AG20443 (cell line): ENCODE measurements around the gene ATG4D.

Experiments used
- DNase-seq: peaks from one replicate; pipeline ENCODE4 v3.0.0; 2012; ENCODE audit warnings: low spot score, mixed read lengths

The ATG4D gene

DNA sequence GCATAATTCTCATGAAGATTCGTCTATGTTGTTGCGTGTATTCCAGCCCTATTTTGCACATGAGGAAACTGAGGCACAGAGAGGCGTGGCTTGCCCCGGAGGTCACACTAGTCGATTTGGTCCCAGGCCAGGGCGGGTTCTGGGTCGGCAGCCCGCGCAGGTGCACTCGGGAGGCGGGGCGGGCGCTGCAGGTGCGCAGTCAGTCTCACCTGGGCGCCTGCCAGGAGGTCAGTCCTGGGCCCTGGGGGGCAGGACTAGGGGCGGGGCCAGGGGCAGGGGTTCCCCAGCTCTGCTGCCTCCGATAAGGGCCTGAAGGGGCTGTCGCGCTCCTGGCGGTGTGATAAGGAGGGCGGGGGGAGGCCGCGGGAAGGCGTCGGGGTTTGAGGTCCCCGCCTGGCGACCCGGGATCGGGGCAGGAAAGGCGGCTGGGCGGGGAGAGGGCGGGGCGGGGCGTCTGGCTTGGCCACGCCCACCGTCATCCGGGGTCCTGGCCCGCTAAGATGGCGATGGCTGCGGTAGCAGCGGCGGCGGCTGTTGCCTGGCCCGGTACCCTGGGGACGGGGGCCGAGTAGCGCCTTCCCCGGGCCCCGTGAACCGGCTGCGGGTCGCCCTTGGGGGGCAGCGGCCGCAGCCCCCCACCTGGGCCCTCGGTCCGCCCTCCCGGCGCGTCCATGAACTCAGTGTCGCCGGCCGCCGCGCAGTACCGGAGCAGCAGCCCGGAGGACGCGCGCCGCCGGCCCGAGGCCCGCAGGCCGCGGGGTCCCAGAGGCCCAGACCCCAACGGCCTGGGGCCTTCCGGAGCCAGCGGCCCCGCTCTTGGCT is at the start of gene ATG4D:
Gene ATG4D (plus strand): TSS at position 485 of the 822 bp plus-strand sequence. CDS start 187 bp downstream, at position 672.
- peak; percentile 99 for DNase-seq

DNA sequence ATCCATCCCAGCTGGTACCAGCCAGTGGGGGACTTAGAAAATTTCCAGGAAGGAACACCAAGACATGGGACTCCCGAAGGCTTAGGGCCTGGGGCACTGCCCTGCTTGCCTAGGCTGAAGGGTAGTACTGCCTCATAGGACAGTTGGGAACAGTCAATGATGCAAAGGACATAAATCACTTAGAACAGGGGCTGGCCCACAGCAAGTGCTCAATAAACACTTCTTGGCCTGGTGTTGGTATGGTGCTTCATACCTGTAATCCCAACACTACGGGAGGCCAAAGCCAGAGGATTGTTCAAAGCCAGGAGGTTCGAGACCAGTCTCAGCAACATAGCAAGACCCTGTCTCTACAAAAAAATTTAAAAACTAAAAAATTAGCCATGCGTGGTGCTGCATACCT is 46.3 kb upstream of the ATG4D start:
- DNase-seq = no peak

DNA sequence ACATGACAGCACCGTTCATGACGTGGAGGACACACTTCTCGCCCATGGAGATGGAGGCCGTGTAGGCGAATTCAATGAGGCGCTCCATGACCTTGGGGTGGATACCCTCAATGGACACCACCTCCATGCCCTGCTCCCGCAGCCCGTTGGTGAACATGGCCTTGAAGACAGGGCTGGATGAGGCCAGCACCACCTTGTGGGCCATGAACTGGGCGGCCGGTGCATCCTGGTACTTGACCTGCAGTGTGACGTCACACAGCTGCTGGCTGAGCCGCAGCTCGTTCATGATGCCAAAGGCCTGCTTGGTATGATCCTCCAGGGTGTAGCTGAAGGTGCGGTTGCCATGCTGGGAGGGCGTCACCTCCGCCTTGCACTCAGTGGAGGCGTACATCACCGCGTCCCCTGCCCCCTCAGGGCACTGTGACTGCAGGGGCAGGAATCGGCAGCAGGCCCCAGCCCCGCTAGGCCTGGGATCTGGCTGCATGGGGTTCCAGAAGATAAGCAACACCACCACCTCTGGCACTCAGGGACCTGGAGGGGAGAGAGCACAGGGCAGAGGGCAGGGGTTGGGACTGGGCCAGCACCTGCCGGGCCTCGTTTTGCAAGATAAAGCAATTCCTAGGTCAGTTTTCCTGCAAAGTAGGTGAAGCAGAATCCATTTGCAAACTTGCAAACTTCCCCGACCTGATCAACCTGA is 44.0 kb upstream of the ATG4D start:
- peak; percentile 3 for DNase-seq

DNA sequence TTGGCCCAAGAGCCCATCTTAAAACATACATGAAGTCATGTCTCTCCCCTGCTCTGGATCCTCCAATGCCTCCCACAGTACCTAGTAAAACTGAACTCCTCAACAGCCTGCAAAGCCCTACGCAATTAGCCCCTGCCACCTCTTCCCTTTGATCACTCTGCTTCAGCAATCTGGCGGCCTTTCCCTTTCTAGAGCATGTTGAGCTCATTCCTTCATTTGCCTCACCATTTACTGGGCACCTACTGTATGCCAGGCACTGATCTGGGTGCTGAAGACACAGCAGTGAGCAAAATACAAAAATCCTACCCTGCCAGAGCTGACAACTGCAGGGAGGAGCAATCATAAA is 43.5 kb upstream of the ATG4D start:
- no peak for DNase-seq

DNA sequence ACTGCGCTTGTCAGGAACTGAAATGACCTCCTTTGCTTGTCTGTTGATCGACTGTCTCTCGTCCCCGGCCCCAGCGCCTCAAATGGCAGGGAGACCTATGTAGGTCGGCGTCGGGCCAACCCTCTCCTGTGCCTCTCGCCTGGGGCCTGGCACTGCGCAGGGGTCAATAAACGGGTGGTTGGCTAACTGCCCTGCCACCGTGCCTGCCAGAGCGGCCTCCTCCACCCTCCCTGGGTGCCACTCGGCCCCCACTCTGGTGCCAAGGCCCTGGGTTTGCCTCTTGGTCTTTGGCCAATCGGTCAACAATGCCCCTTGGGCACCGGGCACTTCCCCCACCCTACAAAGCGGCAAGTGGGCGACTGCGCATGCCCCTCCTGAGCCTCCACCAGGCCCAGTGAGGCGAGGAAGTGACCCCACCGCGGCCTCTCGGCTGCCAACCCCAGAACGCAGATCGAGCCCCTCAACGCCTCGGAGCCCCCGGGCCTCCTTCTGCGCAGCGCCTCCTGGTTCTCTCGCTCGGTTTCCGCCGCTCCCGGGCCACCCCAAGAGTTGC is 41.7 kb upstream of the ATG4D start:
- DNase-seq = peak; percentile 82

DNA sequence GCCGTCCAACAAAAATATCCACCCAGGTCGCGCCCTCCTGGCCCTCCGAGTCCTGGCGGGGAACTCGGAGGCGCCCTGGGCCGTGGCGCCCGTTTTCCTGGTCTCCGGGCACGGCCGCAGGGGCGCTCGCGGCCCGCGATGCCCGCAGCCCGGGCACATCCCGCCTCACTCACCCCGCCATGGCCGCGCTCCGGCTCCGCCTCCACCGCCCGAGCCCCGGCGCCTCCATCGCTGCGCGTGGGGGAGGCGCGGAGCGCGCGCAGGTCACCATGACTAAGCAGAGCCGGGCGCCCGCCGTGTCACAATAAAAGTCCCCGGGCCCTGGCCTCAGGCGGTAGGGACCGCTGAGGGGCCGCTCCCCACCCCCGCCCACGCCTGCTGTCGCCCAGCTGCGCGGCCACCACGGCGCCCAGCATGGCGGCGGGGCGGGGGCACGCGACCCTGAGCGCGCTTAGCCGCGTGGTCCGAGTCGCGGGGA is 41.1 kb upstream of the ATG4D start:
- DNase-seq = peak; percentile 97

- peak; percentile 46 for DNase-seq
These were observed 40.5 kb upstream of the ATG4D start, which contains the start of gene KEAP1 for GRCh38 chr19:10503002-10503789. Gene KEAP1 (minus strand): TSS chr19:10503356. CDS start chr19:10500033, 3,323 bp downstream.

- DNase-seq = peak; percentile 79
These were observed 38.0 kb upstream of the ATG4D start for GRCh38 chr19:10505583-10506229.

GRCh38 chr19:10508036-10508435 is 35.7 kb upstream of the ATG4D start:
- no peak for DNase-seq

DNA sequence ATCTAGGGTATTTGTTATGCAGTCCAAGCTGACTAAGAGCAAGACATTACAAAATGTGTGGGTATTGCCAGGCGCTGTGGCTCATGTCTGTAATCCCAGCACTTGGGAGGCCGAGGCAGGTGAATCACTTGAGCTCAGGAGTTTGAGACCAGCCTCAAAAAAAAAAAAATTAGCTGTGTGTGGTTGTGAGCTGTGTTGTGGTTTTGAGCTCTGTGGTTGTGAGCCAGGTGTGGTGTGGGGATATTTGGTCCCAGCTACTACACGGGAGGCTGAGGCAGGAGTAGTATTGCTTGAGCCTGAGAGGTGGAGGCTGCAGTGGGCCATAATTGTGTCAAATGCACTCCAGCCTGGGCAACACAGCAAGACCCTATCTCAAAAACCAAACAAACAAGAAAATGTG is 35.0 kb upstream of the ATG4D start:
- DNase-seq = no peak

- peak; percentile 42 for DNase-seq
These were observed 33.4 kb upstream of the ATG4D start for GRCh38 chr19:10510301-10510802.

DNA sequence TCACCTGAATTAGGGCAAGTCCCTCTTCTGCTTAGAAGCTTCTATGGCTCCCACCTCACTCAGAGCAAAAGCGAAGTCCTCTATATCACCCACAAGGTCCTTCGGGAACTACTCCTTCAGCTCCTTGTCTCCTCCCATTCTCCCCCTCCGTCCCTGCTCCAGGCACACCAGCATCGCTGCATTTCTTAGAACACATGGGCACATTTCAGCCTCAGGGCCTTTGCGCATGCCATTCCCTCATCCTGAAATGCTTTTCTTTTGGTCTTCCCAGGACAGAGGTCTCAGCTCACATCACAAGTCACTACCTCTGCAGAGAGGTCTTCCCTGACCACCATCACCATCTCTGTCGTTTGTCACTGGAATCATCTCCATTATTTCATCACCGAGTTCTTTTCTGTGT is 30.5 kb upstream of the ATG4D start:
- no peak for DNase-seq

DNA sequence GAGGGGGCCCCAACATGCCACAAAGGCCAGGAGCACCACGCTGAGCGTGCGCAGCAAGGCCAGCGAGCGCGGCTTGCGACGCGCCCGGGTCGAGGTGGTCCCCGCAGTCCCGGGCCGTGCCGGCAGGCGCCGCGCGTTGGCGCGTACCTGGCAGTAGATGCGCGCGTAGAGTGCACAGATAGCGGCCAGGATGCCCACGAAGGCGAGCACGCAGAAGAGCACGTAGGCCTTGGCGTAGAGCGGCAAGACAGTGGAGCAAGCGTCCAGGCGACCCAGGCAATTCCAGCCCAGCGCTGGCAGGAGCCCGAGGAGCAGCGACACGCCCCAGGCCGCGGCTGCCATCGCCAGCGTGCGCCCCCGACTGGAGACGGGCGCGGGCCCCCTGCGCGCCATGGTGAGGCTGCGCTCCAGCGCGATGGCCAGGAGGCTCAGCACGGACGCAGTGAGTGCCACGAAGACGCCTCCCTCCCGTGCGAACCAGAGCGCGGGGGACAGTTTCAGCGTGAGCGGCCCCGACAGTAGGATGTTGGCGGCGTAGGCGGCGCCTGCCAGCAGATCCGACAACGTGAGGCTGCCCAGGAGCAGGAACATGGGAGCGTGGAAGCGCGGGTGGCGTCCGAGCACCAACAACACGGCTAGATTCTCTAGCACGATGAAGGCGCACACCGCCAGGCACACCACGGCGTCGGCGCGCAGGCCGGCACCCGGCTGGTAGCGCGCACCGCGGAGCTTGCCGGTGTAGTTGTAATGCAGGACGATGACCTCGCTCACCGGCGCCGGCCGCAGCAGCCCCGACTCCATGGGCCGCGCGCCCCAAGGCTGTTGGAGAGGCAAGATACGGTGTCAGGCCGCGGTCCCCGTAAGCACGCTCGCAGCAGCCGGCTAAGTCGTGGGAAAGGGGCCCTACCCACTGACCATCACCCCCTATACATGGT is 29.2 kb upstream of the ATG4D start:
- peak; percentile 14 for DNase-seq

- DNase-seq = no peak
These were observed 27.7 kb upstream of the ATG4D start for GRCh38 chr19:10516064-10516385.

- DNase-seq = peak; percentile 37
These were observed 26.9 kb upstream of the ATG4D start for GRCh38 chr19:10516671-10517286.

GRCh38 chr19:10517361-10517759 is 26.3 kb upstream of the ATG4D start, which contains the start of gene S1PR5:
Gene S1PR5 (minus strand): TSS chr19:10517447. CDS start chr19:10515011, 2,436 bp downstream.
- DNase-seq = peak; percentile 69

GRCh38 chr19:10517760-10518443 is 25.8 kb upstream of the ATG4D start:
- peak; percentile 63 for DNase-seq

DNA sequence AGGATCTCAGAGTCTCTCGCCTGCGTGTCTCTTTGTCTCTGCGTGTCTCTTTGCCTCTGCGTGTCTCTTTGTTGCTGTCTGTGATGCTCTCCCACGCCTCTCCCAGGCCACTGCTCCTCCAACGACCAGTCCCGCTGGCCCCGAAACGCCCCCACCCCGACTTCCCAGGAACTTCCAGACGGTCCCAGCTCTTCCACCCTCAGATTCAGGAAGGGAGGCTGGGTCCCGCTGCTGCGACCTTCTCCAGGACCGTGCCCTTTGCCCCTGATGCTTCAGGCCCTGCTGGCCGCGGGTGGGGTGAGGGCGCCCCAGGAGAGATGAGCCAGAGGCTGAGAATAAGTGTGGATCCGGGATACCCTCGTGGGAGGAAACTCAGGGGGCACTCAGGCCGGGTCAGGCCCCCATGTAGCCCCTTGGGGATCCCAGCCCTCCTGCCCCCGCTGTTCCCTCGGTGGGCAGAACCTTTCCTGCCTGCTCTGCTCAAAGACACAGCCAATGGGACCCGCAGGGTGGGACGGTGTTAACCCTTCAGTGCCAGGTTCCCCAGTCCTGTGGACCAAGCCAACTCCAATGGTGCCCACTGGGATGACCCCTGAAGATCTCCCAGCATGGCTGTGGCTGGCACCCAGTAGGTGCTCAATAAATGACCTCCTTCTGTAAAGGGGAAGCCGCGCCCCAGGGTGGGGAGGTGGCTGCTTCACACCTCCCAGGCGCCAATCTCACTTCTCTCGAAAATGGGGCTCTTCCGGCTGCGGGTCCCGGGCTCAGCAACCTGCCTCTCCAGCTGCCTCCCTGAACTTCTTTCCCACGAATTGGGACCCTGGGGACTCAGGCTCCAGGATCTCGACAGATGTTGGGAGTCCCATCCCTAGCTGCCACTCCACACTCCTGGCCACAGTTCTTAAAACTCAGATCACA is 25.0 kb upstream of the ATG4D start:
- DNase-seq = no peak
